ENCODE measurements around the gene NKD2.

Gene NKD2

DNA sequence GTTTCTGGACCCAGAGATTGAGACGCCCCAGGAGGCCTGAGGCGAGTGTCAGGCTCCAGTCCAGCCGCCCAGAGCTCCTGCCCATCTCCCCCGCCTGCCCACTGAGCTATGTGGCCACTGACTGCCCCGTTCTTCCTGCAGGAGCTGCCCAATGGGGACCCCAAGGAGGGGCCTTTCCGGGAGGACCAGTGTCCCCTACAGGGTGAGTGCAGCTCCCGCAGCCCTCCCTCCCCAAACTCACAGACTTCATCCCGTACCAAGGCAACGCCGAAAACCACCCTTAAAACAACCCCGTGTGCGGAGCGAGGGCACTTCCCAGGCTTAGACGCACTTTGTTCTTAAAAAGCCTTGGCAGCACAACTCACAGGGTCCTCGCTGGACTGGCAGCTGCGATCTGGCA, 23.4 kb downstream of the NKD2 start:
- DNase-seq: no peak

DNA sequence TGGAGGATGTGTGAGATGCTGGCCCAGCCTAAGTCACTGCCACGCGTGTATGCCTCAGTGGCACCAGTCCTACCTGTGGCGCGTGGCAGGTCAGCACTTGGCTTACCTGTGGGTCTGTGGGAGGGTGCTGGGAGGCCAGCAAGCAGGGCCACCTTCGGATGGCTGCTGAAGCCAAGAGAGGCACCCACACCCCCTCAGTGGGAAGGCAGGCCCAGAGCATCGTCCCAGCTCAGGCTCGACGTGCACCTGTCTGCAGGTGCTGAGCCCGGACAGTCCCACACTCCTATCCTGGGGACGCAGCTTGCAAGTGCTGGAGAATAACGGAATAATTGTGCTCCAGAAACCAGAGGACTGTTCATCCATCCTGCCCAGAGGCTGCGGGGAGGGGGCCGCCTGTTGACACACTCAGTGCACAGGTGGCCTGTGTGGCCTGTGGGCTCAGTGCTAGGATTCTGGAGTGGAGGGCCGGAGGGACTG, 24.0 kb downstream of the NKD2 start:
- no peak for DNase-seq

DNA sequence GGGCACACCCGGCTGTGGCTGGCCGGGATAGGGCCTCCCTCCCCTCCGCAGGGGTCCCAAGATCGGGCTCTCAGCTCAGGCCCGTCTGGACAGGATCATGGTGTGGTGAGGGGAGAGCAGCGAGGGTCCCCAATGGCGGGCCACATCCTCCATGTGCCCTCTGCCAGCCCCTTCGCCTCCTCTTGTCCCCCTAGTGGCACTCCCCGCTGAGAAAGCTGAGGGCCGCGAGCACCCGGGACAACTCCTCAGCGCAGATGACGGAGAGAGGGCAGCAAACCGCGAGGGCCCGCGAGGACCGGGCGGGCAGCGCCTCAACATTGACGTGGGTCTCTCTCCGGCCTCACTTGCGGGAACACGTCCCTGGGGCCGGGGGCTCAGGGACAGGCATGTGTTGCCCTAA, 24.6 kb downstream of the NKD2 start:
- DNase-seq: no peak

DNA sequence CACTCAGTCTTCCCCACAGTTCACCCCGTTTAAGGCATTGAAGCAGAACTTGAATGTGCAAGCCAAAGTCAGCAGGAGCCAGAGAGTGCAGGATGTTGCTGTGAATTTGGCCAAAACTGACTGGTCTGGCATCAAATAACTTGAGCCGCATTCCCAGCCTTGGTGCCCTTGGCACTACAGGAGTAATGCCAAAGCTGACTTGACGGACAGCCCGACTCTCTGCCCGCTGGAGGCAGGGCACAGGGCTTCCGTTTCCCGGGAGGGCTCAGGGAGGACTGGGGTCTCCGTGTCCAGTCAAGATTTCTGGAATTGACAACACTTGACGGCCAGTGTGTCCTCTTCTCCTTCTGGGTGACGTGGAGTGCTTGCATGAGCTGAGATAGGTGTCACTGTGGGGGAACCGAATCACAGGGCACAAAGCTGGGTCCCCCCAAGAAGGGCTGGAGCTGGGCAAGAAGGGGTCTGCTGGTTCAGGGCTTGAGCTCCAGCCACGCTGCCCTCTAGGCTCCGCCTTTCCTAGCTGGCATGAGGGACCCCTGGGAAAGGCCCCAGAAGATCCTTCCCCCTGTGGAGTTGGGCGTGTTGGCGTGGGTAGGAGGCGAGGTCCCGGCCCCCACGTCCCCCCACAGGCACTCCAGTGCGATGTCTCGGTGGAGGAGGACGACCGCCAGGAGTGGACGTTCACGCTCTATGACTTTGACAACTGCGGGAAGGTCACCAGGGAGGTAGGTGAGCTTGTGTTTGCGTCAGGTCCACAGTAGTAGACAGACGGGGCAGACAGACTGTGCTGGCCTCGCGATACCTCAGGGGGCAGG, 25.2 kb downstream of the NKD2 start:
- DNase-seq: no peak

DNA sequence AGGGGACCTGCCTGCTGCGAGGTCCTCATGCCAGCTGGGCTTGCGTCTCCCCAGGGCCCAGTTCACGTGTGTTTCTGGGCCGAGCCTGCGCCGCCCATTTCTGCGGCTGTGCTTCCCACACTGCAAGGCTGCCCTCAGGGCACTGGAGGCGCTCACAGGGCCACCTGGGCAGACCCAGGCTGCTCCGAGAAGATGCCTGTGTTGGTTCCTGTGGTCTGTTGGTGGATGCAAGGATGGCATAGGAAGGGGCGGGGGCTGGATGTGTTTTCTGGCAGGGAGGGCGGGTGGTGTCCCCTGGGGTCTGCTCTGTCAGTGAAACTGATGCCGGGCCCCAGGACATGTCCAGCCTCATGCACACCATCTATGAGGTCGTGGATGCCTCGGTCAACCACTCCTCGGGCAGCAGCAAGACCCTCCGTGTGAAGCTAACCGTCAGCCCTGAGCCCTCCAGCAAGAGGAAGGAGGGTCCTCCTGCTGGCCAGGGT, 25.9 kb downstream of the NKD2 start:
- no peak for DNase-seq

DNA sequence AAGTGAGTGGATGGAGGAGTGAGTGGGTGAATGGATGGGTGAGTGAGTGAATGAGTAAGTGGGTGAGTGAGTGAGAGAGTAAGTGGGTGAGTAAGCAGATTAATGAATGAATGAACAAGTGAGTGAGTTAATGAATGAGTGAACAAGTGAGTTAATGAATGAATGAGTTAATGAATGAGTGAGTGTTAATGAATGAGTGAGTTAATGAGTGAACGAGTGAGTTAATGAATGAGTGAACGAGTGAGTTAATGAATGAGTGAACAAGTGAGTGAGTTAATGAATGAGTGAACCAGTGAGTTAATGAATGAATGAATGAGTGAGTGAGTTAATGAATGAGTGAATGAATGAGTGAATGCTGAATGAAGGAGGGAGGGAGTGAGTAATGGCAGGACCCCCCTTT, 26.4 kb downstream of the NKD2 start:
- no peak for DNase-seq

DNA sequence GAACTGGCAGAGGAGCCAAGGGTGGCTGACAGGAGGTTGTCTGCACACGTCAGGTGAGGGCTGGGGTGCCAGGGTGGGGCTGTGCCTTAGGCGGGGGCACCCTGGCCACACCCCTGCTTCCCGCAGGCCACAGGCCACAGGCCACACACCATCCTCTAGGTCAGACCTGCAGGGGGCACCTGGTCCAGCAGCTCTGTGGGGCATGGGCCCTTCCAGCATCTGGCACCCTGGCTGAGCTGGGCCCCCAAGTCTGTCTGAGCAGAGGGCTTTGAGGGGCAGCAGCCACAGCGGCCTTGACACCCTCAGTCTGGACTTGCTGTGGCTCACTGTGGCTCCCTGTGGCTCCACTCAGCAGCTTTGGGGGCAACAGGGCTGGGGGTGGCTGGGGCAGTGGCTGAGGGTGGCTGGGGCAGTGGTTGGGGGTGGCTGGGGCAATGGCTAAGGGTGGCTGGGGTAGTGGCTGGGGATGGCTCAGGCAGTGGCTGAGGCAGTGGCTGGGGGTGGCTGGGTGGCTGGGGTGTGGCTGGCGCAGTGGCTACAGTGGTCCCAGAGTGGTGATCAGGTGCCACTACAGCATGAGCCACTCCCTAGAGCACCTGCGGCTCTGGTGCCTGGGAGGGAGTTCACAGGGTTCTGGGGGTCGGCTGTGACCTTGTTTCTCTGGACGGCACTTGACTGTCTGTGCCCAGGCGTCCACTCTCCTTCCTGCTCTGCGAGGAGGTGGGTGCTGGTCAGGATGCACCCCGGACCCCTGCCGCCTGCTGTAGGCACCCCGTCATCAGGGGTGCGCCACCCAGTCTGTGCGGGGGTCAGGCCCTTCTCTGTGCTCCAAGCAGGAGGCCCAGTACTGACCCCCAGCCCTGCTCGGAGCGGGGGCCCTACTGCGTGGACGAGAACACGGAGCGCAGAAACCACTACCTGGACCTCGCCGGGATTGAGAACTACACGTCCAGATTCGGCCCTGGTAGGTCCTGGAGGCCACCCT, 27.1 kb downstream of the NKD2 start:
- no peak for DNase-seq

DNA sequence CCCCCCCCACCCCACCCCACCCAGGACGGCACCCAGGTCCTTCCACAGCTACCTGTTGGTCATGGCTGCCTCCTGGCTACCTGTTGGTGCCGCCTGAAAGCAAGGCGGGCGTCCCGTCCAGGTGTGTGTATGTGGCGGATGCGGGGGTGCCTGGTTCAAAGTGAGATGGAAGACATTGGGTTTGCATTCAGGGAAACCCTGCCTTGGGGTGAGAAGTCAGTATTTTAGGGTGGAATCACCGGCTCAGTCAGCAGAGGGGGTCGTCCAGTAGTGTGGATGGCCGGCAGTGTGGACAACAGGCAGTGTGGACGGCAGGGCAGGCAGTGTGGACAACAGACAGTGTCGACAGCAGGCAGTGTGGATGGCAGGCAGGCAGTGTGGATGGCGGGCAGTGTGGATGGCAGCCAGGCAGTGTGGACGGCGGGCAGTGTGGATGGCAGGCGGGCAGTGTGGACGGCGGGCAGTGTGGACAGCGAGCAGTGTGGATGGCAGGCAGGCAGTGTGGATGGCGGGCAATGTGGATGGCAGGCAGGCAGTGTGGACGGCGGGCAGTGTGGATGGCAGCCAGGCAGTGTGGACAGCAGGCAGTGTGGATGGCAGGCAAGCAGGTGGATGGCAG, 28.0 kb downstream of the NKD2 start:
- no peak for DNase-seq

DNA sequence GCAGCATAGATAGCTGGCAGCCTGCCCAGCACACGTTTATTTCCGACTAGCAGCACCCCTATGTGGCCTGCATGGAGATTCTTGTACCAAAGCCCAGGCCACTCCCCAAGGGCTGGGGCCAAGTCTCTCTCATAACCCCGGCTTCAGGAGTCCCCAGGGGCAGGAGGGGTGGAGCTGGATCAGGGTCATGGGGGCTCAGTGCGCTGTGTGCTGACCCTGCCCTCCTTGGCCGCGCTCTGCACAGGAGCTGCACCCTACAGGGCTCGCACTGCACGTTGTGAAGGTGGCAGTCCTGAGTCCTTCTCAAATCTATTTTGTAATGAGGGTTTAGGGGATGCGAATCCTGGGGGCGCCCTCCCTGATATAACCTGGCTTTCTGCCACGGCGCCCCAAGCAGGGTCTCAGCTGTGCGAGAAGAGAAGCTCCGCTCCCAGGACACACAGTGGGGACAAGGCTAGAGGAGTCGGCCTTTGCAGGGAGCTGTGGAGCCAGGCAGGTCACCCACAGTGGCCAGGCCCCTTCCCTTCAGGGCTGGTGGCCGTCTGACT, 28.6 kb downstream of the NKD2 start:
- no peak for DNase-seq

DNA sequence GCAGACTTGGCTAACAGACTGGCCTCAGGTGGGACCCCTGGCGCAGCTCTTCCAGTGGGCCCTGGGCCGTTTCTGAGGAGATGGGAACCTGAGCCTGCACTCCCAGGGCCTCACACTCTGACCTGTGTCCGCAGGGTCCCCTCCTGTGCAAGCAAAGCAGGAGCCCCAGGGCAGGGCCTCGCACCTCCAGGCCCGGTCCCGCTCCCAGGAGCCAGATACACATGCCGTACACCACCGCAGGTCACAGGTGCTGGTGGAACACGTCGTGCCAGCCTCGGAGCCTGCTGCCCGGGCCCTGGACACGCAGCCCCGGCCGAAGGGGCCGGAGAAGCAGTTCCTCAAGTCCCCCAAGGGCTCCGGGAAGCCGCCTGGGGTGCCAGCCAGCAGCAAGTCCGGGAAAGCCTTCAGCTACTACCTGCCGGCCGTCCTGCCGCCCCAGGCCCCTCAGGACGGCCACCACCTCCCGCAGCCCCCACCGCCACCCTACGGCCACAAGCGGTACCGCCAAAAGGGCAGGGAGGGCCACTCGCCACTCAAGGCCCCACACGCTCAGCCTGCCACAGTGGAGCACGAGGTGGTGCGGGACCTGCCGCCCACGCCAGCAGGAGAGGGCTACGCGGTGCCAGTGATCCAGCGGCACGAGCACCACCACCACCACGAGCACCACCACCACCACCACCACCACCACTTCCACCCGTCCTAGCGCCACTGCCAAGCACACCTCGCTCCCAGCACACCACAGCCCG, 29.2 kb downstream of the NKD2 start:
- DNase-seq: no peak

DNA sequence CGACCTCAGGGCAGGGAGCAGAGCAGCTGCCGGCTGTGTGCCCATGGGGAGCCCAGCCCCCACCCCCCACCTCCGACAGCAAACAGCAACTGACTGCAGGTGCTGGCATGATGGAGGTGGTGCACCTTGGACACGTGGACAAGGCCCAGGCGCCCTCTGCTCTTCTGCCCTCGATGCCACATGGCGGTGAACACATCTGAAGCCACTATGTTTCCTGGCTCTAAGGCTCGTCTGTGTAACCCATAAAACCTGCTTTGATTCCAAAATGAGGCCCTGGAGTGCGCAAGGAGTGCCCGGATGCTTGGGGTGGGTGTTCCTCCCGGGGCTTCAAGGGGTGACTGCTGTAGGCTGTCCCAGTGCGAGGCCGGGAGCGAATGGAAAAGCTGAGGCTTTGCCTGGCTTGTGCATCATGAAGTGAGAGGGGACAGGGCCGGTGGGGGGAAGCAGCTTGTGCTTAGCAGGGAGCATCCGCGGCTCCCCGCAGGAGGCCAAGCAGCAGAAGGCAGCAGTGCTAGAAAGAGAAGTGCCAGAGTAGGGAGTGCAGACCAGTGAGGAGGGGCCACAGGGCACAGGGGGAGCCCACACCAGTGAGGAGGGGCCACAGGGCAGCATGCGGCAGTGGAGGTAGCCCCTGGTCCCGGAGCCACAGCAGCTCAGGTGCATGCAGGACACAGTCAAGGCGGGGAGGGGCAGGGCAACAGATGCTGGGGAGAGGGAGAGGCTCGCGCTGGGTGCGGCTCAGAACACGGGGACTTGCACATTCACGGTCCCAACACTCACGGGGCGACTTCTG, 30.0 kb downstream of the NKD2 start:
- no peak for DNase-seq

DNA sequence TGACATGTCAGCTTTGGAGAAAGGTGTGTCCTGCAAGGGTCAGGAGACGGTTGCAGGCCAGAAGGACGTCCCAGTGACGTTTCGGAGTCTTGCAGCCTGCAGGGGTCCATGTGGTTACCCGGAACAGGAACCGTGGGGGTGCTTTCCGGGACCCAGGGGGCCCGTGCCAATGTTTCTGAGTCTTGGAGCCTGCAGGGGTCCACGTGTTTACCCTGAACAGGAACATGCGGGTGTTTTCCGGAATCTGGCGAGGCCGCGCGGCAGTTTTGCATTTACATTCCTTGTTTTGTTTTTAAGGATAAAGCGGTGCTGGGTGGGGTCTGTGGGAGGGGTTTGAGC, 30.6 kb downstream of the NKD2 start:
- no peak for DNase-seq

DNA sequence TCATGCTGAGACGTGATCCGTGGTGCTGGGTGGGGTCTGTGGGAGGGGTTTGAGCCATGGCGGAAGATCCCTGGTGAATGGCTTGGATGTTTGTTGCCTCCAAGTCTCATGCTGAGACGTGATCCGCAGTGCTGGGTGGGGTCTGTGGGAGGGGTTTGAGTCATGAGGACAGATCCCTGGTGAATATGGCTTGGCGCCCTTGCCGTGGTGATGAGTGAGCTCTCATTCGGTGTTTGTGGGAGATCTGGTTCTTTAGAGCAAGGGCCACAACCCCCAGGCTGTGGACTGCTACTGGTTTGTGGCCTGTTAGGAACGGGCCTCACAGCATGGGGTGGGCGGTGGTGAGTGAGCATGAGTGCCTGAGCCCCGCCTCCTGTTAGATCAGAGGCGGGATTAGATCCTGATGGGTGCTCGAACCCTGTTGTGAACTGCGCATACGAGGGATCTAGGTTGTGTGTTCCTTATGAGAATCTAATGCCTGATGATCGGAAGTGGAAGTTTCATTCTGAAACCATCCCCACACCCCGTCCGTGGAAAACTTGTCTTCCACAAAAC, 31.2 kb downstream of the NKD2 start:
- no peak for DNase-seq

DNA sequence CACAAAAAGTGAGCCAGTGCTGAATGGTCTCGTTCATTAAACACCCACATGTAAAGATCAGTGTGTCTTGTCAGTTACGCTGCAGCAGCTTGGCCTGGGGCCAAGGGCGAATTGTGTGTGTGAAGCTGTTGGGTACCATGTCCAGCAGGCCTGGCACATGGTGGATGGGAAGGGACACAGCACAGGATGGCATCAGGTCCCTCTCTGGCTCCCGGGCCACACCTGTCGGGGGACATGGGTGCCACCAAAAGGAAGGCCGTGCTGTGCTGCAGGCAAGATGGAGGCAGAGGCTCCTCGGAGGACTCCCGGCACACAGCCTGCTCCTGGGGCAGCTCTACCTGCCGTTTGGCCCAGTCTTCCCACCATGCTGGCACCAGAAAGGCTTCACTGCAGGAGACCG, 32.0 kb downstream of the NKD2 start:
- no peak for DNase-seq

DNA sequence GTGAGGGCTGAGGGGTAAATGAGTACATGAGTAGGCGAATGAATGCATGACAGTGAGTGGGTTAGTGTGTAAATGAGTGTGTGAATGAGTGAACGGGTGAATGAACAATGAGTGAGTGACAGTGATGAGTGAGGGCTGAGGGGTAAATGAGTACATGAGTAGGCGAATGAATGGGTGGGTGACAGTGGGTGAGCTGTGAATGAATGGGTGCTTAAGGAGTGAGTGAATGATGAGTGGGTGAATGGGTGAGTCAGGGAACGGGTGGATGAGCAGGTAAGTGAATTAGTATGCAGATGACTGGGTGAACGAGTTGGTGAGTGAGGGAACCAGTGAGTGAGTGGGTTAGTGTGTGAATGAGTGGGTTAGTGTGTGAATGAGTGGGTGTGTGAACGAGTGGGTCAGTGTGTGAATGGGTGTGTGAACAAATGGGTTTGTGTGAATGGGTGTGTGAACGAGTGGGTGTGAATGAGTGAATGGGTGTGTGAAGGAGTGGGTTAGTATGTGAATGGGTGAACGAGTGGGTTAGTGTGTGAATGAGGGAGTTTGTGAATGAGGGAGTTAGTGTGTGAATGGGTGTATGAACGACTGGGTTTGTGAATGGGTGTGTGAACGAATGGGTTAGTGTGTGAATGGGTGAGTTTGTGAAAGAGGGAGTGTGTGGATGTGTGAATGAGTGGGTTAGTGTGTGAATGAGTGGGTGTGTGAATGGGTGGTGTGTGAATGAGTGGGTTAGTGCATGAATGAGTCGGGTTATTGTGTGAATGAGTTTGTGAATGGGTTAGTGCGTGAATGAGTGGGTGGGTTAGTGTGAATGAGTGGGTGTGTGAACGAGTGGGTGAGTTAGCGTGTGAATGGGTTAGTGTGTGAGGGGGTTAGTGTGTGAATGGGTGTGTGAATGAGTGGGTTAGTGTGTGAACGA, 32.9 kb downstream of the NKD2 start:
- DNase-seq: no peak

DNA sequence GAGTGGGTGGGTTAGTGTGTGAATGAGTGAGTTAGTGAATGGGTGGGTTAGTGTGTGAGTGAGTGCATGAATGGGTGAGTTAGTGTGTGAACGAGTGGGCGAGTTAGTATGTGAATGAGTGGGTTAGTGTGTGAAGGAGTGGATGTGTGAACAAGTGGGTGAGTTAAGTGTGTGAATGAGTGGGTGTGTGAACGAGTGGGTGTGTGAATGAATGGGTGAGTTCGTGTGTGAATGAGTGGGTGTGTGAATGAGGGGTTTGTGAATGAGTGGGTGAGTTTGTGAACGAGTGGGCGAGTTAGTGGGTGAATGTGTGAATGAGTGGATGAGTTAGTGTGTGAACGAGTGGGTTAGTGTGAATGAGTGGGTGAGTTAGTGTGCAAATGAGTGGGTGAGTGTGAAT, 34.0 kb downstream of the NKD2 start:
- DNase-seq: no peak

DNA sequence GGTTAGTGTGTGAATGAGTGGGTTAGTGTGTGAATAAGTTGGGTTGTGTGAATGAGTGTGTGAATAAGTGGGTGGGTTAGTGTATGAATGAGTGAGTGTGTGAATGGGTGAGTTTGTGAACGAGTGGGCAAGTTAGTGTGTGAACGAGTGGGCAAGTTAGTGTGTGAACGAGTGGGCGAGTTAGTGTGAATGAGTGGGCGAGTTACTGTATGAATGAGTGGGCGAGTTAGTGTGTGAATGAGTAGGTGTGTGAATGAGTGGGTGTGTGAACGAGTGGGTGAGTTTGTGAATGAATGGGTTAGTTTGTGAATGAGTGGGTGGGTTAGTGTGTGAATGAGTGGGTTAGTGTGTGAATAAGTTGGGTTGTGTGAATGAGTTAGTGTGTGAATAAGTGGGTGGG, 34.7 kb downstream of the NKD2 start:
- DNase-seq: no peak

DNA sequence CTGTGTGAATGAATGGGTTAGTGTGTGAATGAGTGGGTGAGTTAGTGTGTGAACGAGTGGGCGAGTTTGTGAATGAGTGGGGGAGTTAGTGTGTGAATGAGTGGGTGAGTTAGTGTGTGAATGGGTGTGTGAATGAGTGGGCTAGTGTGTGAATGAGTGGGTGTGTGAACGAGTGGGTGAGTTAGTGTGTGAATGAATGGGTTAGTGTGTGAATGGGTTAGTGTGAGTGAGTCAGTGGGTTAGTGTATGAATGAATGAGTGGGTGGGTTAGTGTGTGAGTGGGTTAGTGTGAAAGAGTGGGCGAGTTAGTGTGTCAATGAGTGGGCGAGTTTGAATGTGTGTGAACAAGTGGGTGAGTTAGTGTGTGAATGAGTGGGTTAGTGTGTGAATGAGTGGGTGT, 35.5 kb downstream of the NKD2 start:
- no peak for DNase-seq

DNA sequence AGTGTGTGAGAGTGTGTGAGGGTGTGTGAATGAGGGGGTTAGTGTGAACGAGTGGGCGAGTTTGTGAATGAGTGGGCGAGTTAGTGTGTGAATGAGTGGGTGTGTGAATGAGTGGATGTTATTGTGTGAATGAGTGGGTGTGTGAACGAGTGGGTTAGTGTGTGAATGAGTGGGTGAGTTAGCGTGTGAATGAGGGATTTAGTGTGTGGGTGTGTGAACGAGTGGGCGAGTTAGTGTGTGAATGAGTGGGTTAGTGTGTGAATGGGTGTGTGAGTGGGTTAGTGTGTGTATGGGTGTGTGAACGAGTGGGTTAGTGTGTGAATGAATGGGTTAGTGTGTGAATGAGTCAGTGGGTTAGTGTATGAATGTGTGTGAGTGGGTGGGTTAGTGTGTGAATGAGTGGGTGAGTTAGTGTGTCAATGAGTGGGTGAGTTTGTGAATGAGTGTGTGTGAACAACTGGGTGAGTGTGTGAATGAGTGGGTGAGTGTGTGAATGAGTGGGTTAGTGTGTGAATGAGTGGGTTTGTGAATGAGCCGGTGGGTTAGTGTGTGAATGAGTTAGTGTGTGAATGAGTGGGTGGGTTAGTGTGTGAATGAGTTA, 37.5 kb downstream of the NKD2 start:
- no peak for DNase-seq
